NCI-H446 treated with DMSO at 0.1 percent for 48 hours (cell line): ENCODE measurements around the gene CDH4.

ENCODE experiments used
- DNase-seq: peaks from one replicate; lab custom pipeline; 2025; lab: John Stamatoyannopoulos, UW

Gene CDH4

DNA sequence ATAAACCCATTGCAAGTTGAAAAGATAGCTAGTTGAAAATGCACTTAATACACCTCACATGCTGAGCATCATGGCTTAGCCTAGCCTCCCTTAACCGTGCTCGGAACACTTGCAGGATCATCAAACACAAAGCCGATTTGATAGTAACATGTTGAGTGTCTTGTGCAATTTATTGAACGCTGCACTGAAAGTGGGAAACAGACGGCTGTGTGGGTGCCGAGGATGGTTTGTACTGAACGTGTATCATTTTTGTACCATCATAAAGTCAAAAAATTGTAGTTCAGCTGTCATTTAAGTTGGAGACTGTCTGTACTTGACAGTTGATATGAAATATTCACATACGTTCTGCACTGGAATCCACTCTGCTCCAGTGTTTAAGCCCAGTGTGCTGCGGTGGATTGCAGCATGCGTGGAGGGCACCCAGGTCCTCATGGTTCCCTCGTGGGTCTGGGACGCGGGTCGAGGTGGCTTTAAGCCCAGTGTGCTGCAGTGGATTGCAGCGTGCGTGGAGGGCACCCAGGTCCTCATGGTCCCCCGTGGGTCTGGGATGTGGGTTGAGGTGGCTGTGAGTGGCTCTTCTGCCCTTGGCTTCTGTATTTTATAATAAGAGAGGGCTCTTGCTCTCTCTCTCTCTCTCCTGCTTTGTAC, 77.0 kb downstream of the CDH4 start:
- DNase-seq = no peak

DNA sequence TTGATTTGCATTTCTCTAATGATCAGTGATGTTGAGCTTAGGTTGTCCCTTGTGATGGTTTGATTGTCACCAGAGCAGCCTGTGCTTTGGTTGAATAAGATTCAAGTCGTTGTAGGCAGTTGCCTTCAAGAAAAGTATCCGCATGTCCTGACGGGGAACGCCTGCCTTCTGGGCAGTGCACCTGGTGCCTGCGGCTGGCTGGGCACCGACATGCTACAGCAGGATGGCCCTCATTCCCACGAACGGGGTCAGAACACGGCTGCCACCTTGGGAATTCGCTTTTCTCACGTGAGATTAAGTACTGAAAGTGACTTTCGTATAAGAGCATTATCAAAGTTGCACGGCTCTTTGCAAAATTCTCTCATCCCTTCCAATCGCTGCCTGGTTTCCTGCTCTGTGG, 78.4 kb downstream of the CDH4 start:
- DNase-seq = no peak

DNA sequence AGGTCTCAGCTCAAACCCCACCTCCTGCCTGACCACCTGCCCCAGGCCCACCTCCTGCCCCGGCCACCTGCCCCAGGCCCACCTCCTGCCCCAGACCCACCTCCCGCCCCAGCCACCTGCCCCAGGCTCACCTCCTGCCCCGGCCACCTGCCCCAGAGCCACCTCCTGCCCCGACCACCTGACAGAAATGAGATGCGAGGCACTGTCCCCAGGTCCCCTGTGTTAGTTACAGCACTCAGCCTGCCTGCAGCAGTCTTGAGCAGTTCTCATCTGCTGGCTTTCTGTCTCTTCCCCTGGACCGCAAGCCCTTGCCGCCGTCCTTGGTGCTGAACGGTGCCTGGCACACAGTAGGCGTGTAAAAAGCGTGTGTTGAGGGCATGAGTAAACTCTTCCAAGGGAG, 79.5 kb downstream of the CDH4 start:
- no peak for DNase-seq

DNA sequence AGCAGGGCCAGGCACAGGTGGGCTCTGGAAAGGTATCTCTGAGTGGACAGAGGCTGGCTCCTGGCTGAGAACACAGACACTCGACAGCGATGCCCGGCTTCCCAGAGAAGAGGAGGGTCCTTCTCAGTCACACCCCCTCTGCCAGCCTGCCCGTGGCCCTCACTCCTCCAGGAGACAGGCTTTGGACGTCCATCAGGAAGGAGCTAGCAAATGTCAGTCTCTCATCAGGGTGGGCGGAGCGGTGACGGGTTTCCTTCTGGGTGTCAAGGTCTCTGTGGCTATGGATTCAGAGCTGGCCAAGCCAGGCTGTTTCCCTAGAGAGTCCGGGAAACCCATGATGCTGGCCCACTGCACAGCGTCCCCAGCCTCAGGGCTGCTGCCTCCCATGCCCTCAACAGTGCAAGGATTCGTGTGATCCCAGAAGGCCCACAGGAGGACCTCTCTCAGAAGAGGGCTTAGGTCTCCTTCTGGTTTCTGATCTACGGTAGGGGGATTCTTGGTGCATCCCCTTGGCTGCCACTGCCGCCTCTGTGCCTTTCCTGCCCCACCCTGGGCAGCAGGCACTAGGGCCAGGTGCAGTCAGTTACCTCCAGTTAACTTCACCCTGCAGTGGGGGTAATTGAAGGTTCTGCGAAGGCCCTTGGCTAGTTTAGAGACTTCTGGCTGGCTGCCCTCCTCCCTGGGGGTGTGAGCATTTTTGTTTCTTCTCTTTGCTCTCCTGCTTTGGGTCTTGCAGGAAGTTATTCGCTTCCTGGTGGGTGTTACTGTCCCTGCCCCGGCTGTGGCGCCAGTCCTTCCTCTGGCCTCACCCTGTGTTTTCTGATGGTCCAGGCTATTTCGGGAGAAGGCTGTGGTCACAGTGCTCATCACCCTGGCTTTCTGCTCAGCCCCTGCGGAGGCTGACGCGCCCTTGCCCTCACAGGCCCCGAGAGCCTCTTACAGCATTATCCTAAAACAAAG, 80.2 kb downstream of the CDH4 start:
- DNase-seq = no peak

DNA sequence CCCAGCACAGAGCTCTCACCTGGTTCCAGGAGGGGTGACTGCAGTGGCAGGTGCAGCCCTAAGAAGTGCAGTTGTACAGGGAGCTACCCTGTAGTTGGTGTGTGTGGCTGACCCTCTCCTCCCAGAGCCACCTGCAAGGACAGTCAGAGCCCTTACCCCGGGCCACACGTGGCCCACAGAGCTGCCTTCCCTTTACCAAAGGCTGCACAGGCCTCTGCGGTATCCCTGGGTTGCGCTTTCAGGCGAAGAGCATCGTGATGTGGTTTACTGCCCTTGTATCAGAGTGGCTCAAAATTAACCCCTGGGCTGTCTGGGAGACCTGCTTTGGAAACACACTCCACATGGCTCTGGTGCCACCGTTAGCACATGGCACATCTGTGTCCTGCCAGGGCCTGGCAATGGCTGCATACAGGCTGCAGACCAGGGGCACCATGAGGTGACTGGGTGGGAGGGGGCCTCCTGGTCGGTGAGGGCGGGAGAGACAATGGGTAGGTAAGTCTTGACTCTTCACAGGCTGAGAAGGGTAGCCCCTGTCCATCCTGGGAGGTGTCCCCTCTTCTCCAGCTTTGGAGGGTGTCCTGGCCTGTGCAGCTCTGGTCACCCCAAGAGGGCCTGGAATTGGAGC, 81.5 kb downstream of the CDH4 start:
- DNase-seq = no peak

DNA sequence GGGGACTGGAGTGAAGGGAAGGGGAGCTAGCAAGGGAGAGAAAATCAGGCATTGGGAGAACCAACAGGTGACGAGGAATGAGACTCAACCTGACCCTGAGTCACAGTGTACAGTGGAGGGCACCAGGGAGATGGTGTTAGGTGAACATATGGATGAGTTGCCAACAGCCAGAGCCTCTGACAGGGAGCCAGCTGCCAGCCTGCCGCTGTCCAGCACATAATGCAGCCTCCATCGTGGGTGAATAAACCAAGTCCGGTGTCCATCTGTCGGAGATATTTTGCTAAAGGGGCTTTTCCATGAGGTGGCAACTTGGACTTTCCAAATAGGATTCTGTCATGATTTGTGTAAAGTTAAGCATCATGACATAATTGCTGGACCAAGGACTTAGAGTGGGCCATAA, 88.1 kb downstream of the CDH4 start:
- DNase-seq = no peak

DNA sequence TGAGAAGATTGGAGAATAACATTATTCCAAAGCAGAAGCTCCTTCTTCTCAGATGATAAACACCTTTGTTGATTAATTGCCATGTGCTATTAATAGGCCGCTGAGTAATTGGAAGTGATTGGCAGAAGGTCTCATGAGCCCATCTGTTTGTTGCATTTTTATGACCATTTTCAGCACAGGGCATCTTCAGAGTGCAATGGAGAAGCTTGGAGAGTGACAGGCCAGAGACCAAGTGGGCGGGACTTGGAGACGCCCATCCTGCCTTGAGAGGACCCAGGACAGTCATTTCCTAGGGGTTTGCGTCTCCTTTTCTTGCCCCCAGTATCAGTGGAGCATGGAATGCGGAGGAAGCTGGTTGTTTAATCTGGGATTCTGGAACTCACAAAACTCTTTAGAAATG, 89.5 kb downstream of the CDH4 start:
- no peak for DNase-seq

DNA sequence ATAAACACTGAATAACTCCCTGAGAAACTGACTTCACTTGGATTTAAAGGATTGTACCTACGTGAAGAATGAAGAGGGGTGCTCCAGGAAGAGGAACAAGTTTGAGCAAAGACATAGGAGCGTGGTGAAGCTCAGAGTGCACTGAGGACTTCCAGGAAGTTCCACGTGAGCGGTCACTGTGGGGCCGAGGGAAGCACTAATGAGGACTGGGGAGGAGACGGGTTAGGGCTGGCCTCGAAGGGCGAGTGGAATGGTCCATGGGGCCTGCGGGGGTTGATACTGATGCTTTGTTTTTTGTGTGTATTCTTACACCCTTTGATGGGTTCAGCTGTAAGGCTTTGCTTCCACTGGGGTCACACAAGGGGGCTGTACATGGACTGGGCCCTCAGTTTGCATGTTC, 91.9 kb downstream of the CDH4 start:
- DNase-seq = no peak

DNA sequence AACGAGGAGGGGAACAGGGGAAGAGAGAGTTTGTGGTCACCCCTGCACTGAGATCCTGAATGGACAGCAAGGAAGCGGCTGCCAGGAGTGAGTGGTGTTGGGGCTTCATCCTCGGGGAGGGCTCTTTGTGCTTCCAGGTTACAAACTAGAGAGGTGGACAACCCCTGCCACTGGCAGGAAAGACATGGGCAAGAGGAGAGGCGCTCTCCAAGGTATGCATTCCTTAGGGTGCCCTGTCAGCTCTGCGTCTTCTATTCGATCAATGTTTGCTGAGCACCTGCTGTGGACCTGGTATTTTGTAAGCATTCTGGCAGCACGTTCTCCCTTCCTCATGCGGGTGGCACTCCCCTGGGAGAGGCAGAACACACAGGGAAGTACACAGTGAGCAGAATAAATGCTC, 93.6 kb downstream of the CDH4 start:
- DNase-seq = no peak

DNA sequence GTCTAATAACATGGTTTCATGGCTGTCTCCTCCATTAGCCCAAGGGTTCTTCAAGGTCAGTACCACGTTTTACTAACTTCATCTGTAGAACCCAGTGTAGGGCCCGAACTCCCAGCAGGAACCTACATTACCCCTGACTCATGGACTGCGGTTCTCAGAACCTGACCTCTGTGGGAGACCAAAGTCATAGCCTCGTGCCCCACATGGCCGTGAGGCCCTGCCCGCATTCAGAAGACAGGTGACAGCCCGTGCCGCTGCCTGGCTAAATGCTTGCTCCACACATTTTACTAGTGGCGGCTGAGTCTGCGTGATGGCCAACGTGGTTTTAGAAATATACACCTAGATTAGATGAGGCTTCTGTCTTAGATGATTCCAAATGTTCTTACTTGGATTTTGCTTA, 94.9 kb downstream of the CDH4 start:
- DNase-seq = no peak

DNA sequence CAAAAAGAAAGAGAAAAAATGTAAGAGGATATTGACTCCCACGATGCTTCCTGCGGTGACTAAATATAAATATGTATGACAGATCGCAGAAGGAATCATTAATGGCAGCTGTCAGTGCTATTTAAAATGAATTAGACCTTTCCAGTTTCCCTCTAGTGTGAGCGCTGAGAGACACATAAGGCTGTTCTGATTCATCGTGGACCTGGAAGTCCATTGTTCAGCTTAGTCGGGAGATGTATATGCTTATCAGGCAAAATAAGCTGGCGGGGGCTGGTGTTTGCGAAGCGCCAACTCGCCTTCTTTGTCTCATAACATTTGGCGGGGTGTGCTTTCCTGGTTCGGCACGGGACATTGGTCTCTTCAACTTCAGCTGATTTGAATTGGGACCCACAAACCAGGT, 95.4 kb downstream of the CDH4 start:
- DNase-seq = no peak

DNA sequence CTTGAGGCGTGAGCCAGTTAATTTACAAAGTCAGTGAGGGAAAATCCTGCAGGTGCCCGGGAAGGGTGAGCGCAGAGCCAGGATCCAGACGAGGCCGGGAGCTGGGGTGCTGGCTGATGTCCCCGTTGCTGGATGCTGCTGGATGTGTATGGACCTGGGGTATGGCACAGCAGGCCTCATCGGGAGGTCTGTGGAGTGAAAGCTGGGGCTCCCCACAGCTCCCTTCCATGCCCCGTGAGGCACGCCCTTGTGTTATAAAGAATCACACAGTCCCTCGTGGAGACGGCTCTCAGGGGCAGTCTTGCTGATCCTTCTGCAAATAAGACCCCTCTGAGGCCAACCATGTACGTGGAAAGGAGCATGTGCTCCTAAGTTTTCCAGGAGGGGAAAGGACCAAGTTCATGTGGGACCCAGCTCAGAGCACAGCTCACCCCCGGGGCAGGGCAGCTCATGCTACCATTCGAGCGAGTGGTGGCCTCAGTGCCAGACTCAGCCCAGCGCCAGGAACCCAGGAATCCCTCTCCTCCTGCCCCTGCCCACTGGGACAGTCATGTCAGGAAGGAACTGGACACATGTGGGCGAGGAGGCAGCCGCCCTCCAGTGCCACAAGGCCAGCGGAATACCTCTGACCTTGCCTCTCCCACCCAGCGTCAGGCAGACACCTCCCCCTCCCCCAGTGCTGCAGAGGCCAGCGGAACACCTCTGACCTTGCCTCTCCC, 97.5 kb downstream of the CDH4 start:
- DNase-seq = no peak

DNA sequence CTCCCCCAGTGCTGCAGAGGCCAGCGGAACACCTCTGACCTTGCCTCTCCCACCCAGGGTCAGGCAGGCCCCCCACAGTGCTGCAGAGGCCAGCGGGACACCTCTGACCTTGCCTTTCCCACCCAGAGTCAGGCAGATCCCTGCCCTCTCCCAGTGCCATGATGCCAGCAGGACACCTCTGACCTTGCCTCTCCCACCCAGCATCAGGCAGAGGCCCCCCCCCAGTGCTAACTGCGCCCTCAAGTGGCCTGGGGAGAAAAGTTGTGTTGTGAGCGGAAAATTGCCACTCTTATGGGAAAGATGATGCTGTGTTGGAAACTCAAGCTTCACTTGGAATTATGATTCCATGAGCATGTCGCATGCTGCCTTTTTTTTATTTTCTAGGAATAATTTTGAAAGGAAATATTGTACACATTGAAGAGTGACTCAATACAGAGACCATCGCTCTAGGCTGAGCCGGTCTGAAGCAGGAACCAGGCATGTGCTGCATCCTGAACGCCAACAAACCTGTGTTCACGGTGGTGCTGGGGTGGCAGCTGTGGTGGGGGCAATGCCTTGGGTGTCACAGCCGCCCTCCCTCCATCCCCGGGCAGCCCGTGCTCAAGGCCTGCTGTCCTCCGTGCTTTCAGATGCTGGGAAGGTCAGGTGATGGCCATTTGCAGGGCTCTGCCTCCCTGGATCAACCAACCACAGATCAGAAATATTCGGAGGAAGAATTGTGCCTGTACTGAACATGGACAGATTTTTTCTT, 98.6 kb downstream of the CDH4 start:
- DNase-seq = no peak

DNA sequence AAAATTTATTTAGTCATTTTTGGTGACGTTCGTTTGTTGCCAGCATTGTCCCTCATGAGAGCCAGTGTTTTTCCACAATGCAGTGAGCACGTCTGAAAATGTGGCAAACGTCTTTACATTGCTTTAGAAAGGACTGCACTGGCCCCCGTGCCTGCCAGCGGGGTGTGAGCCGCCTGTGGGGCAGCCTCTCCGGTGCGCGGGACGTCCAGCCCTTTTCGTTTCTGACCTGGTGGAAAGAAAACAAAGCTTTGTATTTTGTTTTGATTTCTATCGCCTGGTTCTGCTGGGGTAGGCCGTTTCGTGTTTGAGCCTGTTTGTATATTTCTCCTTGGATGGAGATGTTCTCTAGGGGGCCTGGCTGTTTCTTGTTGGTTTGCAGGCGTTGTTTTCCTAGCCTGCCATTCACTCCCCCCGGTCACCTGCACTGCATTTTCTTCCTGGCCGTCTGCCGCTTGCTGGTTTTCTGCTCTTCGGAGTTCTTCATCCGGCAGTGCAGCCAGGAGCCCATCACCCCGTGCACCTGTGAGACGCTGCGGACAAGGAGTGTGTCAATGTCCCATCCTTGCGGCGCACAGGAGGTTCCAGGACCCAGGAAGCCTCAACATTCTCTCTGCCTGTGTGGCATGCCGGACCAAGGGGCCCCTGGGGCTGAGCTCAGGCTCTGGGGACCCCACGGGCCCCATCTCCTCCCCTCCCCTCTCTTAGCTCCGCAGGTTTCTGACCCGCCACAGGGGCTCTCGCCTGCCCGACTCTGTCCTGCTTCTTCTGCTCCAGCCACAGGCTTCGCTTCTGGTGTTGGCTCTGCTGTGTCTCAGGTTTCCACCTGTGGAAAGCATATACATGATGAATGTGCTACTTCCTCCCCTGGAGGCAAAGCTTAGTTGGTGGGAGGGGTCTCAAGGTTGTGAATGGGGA, 100.5 kb downstream of the CDH4 start:
- DNase-seq = no peak

DNA sequence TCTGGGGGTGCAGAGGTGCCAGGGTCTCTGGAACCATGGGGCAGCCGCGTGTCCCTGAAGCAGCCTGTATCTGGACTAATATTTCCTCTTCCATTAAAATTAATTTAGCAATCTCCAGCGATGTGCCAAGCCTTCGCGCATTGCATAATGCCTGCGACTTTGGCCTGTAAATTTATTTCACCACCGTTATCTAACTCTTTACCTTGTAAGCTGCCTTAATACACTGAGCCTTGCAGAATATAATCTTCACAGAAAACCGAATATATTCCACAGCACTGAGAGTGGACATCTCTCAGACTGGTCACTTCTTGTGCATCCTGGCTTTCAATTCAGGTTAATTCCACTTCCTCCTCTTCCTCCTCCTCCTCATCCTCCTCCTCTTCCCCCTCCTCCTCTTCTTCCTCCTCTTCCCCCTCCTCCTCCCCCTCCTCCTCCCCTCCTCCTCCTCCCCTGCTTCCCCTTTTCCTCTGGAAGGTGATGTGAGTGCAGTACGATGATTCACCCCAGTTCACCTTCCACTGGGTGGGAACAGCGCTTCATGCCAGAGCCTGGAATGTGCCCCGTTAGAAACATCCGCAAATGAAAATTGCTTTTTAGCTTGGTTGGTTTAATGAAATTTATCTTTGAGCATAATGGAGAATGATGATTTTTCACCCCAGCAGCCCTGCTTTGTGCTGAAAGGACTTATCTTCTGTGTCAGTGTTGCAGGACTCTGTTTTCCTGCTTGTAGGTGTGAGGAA, 101.4 kb downstream of the CDH4 start:
- DNase-seq = no peak

DNA sequence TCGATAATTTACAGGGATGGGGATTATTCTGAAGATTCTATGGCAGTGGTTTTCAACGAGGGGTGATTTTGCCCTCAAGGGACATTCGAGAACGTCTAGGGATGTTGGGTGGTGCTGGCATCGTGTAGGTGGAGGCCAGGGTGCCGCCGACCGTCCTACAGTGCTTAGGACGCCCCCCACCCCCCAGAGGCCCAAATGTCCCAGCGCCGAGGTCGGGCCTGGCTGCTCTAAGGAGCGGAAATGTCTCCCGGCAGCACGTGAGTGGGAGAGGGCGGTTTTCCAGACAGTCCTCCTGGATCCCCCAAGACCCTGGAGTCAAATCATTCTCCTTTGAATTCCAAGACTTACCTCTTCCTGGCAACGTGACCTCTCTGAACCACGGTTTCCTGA, 101.9 kb downstream of the CDH4 start:
- no peak for DNase-seq

DNA sequence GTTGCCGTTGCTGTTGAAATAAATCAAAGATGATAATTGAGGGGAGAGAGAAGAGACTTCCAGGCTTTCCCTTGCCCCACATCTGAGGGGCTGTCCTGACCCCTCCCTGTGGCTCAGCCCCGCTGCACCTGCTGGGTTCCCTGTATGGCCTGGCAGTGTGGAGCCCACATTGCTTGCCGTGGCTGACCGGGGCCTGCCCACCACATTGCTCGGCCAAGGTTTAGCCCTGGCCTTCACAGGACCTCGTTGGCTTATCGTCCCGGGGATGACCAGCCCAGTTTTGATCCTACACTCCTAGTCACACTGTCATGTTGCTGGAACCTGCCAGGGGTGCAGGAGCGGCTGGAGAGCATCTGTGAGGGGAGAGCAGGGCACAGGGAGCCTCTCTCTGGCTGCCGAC, 102.4 kb downstream of the CDH4 start:
- no peak for DNase-seq

DNA sequence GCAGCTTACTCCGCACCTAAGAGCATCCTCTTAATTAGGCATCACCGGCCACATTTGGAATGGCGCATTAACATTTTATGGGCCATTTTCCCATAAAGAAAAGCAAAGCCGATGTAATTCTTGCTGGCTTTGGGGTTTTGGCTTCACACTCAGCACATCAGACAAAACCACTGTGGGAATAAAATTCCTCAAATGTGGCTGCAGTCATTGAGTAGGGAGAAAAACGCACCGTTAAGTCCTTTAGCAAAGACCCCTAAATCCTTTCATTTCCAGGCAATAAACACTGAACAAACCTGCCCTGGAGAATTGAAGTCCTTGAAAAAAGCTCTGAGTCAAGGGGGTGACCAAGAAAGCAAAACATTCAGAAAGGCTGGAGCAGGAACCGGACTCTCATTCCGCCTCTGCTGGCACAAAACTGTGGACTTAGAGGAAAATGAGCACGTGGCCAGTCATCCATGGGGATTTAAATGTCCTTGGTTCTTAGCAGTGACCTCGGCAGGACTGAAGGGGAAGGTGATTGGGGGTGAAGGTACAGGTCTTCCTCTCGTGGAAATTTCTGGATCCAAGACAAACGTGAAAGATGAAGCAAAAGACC, 102.9 kb downstream of the CDH4 start:
- DNase-seq = no peak

DNA sequence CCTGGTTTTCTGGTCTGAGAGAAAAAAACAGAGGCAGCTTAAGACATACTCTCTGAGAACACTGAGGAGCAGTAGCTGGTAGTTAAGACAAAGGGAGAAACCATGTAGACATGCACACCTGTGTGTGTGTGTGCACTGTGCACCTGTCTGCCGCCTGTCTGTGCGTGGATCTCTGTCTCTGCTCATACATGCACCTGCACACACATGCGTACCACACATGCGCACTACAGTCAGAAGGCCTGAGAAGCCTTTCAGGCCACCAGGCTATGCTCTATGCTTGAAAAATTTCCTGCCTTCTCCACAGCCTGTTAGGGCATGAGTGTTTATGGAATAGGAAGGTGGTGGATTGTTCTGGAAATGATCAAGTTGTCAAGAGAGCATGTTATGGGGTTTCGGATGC, 103.5 kb downstream of the CDH4 start:
- no peak for DNase-seq

DNA sequence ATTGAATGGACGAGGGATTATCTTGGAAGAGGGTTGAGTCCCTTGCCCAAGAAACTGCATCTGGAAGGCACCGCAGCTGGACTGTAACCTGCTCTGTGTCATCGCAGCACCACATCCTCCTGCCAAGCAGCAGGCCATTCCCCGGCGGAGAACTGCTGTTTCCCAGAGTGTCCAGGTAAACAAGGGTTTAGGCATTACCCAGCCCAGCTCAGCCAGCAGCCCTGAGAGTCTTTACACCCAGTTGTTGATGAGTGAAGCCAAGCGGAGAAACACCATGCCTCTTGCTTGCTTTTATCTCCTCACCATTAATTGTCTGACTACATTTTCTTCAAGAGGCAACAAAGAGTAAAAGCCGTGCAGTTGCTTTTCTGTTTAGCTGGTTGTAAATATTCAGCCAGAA, 104.1 kb downstream of the CDH4 start:
- no peak for DNase-seq
